ENCODE data around the gene NARF.
"Not testable (repeated sequence)": the region's sequence is repeated elsewhere in the genome, so short reads cannot be mapped to it uniquely, and the experiment has no call there.

DNA sequence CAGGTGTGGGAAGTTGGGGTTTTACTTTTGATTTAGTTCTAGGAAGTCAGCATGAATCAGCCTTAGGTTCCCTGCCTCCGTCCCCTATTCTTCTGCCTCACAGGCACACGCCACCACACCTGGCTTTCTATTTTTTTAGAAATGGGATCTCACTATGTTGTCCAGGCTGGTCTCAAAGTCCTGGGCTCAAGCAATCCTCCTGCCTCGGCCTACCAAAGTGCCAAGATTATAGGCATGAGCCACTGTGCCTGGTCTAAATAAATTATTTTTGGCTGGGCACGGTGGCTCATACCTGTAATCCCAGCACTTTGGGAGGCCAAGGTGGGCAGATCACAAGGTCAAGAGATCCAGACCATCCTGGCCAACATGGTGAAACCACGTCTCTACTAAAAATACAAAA lies 53.1 kb downstream of the NARF start:
- TF ChIP-seq, protein P1, sequence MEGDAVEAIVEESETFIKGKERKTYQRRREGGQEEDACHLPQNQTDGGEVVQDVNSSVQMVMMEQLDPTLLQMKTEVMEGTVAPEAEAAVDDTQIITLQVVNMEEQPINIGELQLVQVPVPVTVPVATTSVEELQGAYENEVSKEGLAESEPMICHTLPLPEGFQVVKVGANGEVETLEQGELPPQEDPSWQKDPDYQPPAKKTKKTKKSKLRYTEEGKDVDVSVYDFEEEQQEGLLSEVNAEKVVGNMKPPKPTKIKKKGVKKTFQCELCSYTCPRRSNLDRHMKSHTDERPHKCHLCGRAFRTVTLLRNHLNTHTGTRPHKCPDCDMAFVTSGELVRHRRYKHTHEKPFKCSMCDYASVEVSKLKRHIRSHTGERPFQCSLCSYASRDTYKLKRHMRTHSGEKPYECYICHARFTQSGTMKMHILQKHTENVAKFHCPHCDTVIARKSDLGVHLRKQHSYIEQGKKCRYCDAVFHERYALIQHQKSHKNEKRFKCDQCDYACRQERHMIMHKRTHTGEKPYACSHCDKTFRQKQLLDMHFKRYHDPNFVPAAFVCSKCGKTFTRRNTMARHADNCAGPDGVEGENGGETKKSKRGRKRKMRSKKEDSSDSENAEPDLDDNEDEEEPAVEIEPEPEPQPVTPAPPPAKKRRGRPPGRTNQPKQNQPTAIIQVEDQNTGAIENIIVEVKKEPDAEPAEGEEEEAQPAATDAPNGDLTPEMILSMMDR (IDR thresholded peaks at IDR 0.05): not testable (repeated sequence)
- not testable (repeated sequence) for TF ChIP-seq TAF1 (IDR thresholded peaks at IDR 0.05; ENCODE audit: borderline replicate concordance, low read depth, low read length); RAD21 (IDR thresholded peaks at IDR 0.05; ENCODE audit: low read length)
- TF ChIP-seq, protein P2, sequence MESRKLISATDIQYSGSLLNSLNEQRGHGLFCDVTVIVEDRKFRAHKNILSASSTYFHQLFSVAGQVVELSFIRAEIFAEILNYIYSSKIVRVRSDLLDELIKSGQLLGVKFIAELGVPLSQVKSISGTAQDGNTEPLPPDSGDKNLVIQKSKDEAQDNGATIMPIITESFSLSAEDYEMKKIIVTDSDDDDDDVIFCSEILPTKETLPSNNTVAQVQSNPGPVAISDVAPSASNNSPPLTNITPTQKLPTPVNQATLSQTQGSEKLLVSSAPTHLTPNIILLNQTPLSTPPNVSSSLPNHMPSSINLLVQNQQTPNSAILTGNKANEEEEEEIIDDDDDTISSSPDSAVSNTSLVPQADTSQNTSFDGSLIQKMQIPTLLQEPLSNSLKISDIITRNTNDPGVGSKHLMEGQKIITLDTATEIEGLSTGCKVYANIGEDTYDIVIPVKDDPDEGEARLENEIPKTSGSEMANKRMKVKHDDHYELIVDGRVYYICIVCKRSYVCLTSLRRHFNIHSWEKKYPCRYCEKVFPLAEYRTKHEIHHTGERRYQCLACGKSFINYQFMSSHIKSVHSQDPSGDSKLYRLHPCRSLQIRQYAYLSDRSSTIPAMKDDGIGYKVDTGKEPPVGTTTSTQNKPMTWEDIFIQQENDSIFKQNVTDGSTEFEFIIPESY (IDR thresholded peaks at IDR 0.05; ENCODE audit: borderline replicate concordance, low read depth): not testable (repeated sequence)
- TF ChIP-seq, protein P3, sequence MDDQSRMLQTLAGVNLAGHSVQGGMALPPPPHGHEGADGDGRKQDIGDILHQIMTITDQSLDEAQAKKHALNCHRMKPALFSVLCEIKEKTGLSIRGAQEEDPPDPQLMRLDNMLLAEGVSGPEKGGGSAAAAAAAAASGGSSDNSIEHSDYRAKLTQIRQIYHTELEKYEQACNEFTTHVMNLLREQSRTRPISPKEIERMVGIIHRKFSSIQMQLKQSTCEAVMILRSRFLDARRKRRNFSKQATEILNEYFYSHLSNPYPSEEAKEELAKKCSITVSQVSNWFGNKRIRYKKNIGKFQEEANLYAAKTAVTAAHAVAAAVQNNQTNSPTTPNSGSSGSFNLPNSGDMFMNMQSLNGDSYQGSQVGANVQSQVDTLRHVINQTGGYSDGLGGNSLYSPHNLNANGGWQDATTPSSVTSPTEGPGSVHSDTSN (IDR thresholded peaks at IDR 0.05): not testable (repeated sequence)
- TF ChIP-seq, protein P4, sequence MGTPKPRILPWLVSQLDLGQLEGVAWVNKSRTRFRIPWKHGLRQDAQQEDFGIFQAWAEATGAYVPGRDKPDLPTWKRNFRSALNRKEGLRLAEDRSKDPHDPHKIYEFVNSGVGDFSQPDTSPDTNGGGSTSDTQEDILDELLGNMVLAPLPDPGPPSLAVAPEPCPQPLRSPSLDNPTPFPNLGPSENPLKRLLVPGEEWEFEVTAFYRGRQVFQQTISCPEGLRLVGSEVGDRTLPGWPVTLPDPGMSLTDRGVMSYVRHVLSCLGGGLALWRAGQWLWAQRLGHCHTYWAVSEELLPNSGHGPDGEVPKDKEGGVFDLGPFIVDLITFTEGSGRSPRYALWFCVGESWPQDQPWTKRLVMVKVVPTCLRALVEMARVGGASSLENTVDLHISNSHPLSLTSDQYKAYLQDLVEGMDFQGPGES (IDR thresholded peaks at IDR 0.05; ENCODE audit: low read depth, low read length): not testable (repeated sequence)
